DOHH2 (cell line): Measurements from ENCODE around the gene ASPHD1.

Experiments
- CTCF ChIP-seq: fragments of 200-600 bp; sonication (generic); IDR thresholded peaks from one replicate; pipeline ENCODE4 v1.5.1; 2014; ENCODE audit warnings: antibody characterized with exemption, mild to moderate bottlenecking, low read depth, low read length; ENCODE audit not compliant: poor library complexity, severe bottlenecking
- EZH2phosphoT487 ChIP-seq: fragments of 200-600 bp; sonication (generic); IDR thresholded peaks from 2 replicates; pipeline ENCODE4 v1.6.1; 2017; ENCODE audit warnings: borderline replicate concordance, mild to moderate bottlenecking, antibody characterized with exemption, low read length, moderate library complexity, mixed read lengths

- TF ChIP-seq CTCF (no peak), EZH2phosphoT487 (no peak)
These were observed 40.1 kb upstream of the ASPHD1 start for GRCh38 chr16:29860218-29860617.
